Stimulated activated CD4-positive, alpha-beta T cell treated with anti-CD3 and anti-CD28 coated beads, TNF-alpha, amount 100 ng/mL, for 4 hours (primary cell): Measurements from ENCODE around the gene C6orf118.

Source experiments
- DNase-seq, 3 experiments: peaks; one replicate each; pipeline ENCODE4 v3.0.0-alpha.2; 2020; ENCODE audit warnings: low read depth in 3 of 3

Gene C6orf118

DNA sequence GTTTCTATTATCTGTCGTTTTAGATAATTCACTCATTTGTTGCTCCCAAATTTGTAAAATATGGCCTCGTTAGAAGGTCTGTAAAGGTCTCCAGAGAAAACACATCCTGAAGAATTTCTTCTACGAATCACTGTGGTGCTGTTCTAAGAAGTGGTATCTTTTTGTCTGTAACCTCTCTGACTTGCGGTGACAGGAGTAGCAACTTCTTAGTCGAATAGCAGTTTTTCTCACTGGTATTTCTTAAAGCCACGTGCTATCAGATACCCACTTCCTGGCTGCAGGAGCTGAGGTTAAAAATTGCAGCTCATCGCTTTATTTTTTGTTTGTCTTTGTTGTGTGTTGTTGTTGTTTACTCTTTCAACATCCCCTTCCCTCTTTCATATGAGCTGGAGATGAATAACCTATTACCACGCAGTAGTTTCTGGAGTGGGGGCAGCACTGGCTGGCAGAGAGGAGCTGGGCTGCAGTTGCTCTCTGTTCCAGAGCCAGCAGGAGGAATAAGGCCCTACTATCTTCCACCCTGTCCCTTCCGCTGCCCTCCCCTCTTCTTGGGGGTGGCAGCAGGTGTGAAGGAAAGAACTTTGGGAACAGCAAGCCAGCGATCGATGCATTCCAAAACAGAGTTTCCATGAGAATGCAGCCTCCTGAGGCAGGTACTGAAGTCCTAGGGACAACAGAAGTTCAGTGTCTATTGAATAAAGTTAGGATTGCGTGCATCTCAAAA lies 64.7 kb downstream of the C6orf118 start:
- no peak for DNase-seq

- no peak for DNase-seq
These were observed 65.6 kb downstream of the C6orf118 start for GRCh38 chr6:165243801-165244200.

DNA sequence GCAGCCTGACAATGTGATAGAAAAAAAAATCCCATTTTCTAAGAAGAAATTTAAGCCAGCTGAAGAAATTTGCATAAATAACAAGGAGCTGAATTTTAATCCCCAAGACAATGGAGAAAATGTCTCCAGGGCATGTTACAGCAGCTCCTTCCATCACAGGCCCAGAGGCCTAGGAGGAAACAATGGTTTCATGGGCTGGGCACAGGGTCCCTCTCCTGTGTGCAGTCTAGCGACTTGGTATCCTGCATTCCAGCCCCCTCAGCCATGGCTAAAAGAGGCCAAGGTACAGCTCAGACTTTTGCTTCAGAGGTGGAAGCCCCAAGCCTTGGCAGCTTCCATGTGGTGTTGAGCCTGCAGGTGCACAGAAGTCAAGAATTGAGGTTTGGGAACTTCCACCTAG lies 73.1 kb downstream of the C6orf118 start:
- no peak for DNase-seq

- no peak for DNase-seq
These were observed 76.5 kb downstream of the C6orf118 start for GRCh38 chr6:165232731-165233488.

DNA sequence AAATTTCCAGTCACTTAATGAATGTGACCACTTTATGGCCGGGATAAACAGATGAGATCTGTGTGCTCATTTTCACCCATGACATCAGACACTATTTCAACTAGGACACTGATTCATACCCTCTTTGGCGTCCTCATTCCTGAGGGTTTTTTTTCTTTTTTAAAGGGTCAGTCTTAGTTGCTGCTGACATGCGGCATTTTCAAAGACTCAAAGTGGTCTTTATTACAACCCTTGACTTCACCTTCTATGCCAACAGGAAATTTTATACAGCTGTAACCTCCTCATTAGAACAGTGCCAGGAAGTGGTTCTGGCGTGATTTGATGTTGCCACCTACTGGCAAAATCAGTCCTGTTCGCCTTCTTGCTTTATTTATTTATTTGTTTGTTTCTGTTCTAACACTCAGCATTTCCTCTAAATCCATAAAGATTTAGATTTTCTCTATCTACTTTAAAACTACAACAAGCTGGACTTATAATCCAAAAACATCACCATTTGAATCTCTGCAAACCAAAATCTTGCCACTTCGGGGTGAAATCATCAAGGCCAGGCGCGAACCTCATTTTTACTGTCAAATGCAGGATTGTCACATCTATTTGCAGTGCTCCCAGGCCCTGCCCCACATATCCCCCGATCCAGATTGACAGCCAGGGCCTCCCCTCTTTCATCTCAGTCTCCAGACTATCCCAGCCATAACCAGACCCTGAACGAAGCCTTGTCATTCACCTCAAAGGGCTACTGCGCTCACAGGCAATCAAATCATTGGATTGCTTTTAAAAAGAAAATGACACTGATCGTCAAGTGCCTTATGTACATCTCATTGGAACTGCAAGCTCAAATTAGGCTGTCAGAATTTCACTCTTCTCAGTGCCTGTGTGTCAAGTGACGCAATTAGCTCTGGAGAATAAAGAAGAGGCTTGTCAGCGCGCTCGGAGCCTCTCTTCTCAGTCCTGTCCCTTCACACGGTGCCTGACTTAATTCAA lies 77.5 kb downstream of the C6orf118 start:
- DNase-seq, result no peak

GRCh38 chr6:165231177-165231576 lies 78.2 kb downstream of the C6orf118 start:
- no peak for DNase-seq
